HepG2 (cell line): Measurements from ENCODE around the gene TANGO6. TPM values are rescaled to one million over a fixed set of nuclear protein-coding genes. Genes with fewer than 3 reads are reported as not detected.

ENCODE experiments used
- ATAC-seq: fragments of 200-7000 bp; cut with Tn5 transposase; 3 replicates; pipeline ENCODE4 v1.9.1; 2020; ENCODE audit warnings: mild to moderate bottlenecking, moderate library complexity
- BruUV-seq: library from RNA; stranded (reverse); fragments of 400-500 nt; replicated peaks from 2 replicates; lab custom pipeline; 2021; lab: Mats Ljungman, UMichigan
- CTCF ChIA-PET: fragments of 300-600 bp; formaldehyde crosslinking; extraction: SDS; loops from one replicate; lab custom pipeline; 2021; ENCODE audit warnings: low total read pairs, inconsistent platforms, low intra/inter-chr PET ratio; lab: Yijun Ruan, JAX
- POLR2A ChIA-PET: fragments of 350-600 bp; sonication (Branson Sonifier 250); formaldehyde crosslinking; loops from one replicate; lab custom pipeline; 2020; ENCODE audit warnings: antibody characterized with exemption, inconsistent platforms; lab: Yijun Ruan, JAX
- DNase-seq: peaks from one replicate; pipeline ENCODE4 v3.0.0-alpha.2; 2015; ENCODE audit warnings: low spot score
- FAIRE-seq: peaks from 3 replicates; lab custom pipeline; 2011; peaks lifted over from hg19 to GRCh38; lab: Jason Lieb, UNC
- H2AFZ ChIP-seq: one replicate; pipeline ENCODE4 v1.6.1; 2011; ENCODE audit warnings: low read length, inconsistent platforms
- H3K27ac ChIP-seq: fragments of 300-600 bp; 3 replicates; pipeline ENCODE4 v1.8.0; 2011; ENCODE audit warnings: mixed run types, mild to moderate bottlenecking, mixed read lengths, low read length, inconsistent platforms; ENCODE audit not compliant: insufficient read depth; ENCODE audit errors: extremely low read length
- H3K27me3 ChIP-seq, 2 experiments: fragments of 200-600 bp in 1 of 2; 2 replicates in 1 of 2; 3 replicates in 1 of 2; pipeline versions ENCODE4 v1.6.0 to v1.8.0; 2011; ENCODE audit warnings: low read length in 2 of 2, mild to moderate bottlenecking in 2 of 2, moderate library complexity in 2 of 2, inconsistent platforms in 1 of 2; ENCODE audit not compliant: insufficient read depth in 2 of 2, control insufficient read depth in 1 of 2
- H3K36me3 ChIP-seq, 2 experiments: fragments of 200-600 bp in 1 of 2; replicated peaks in 1 of 2; 2 replicates in 1 of 2; 3 replicates in 1 of 2; pipeline versions ENCODE4 v1.5.1 to v1.8.0; 2011; ENCODE audit warnings: low read length in 2 of 2, inconsistent platforms in 1 of 2; ENCODE audit not compliant: insufficient read depth in 2 of 2, control insufficient read depth in 1 of 2
- H3K4me1 ChIP-seq: 2 replicates; pipeline ENCODE4 v1.5.1; 2012; ENCODE audit warnings: low read length, inconsistent platforms; ENCODE audit not compliant: insufficient read depth
- H3K4me2 ChIP-seq: 2 replicates; pipeline ENCODE4 v1.6.0; 2011; ENCODE audit warnings: low read depth, low read length, inconsistent platforms
- H3K4me3 ChIP-seq, 3 experiments: fragments of 200-600 bp in 1 of 3; sonication (generic), shearing (Covaris generic) in 1 of 3; replicated peaks in 1 of 3; 2 replicates each; pipeline ENCODE4 v1.5.1; 2011 to 2016; ENCODE audit warnings: low read length in 3 of 3, inconsistent platforms in 2 of 3, low read depth in 2 of 3, mild to moderate bottlenecking in 2 of 3, control low read depth in 1 of 3, mixed read lengths in 1 of 3; ENCODE audit not compliant: insufficient read depth in 1 of 3
- H3K79me2 ChIP-seq: one replicate; pipeline ENCODE4 v1.6.1; 2011; ENCODE audit warnings: low read length, inconsistent platforms; ENCODE audit not compliant: insufficient read depth
- H3K9ac ChIP-seq: 2 replicates; pipeline ENCODE4 v1.6.0; 2011; ENCODE audit warnings: mild to moderate bottlenecking, low read depth, low read length, inconsistent platforms; ENCODE audit not compliant: insufficient read depth
- H3K9me3 ChIP-seq: 2 replicates; pipeline ENCODE4 v1.5.1; 2012; ENCODE audit warnings: mild to moderate bottlenecking, low read length
- H4K20me1 ChIP-seq: 2 replicates; pipeline ENCODE4 v1.6.0; 2011; ENCODE audit warnings: inconsistent platforms, mild to moderate bottlenecking, low read length, moderate library complexity; ENCODE audit not compliant: insufficient read depth
- CHD2 ChIP-seq: IDR thresholded peaks from 2 replicates; pipeline ENCODE4 v1.6.1; 2011; ENCODE audit warnings: low read depth, low read length, improper control_type of control experiment
- HNF4A ChIP-seq: sonication (generic); formaldehyde crosslinking; IDR thresholded peaks from 2 replicates; pipeline ENCODE4 v1.4.0; 2020; ENCODE audit warnings: missing genetic modification reagents
- STAG1 ChIP-seq: sonication (generic); formaldehyde crosslinking; IDR thresholded peaks from 2 replicates; pipeline ENCODE4 v1.4.0; 2020; ENCODE audit warnings: missing genetic modification reagents
- ZNF432 ChIP-seq: sonication (generic); formaldehyde crosslinking; IDR thresholded peaks from 2 replicates; pipeline ENCODE4 v1.5.0; 2020; ENCODE audit warnings: missing genetic modification reagents, mild to moderate bottlenecking, borderline replicate concordance
- WGBS: methylation state at CpG from one replicate; pipeline ENCODE4 v1.1.6; 2017; ENCODE audit warnings: low lambda C conversion rate; 5-methylcytosine and 5-hydroxymethylcytosine counted together
- in situ Hi-C: cut with HindIII; loops from 2 replicates; pipeline ENCODE4 v1.10.0; 2017; ENCODE audit warnings: low pct_unique_long_range_greater_than_20kb; ENCODE audit not compliant: extremely low pct_ligation_motif_present
- intact Hi-C: fragments of 100-400 bp; cut with micrococcal nuclease; formaldehyde crosslinking; loops from one replicate; pipeline ENCODE4 v1.10.0; 2022; ENCODE audit not compliant: unreplicated experiment
- polyA plus RNA-seq, 8 experiments: library from polyadenylated mRNA; depleted of rRNA in 3 of 8; stranded (reverse) in 7 of 8; unstranded in 1 of 8; fragments of >200 nt; fragmentation: Illumina TruSeq in 4 of 8; extraction: Trizol in 4 of 8; gene quantifications; 2 replicates each; pipeline versions ENCODE4 v1.2.1 to v1.2.3, GENCODE V29; 2011 to 2016; ENCODE audit warnings: low read depth in 4 of 8, missing spikeins in 1 of 8, mixed read lengths in 1 of 8; ENCODE audit not compliant: insufficient read depth in 1 of 8
- total RNA-seq, 5 experiments: library from RNA; depleted of rRNA; stranded (reverse); fragments of >200 nt; fragmentation: Illumina TruSeq; extraction: Trizol; gene quantifications; 2 replicates each; pipeline ENCODE4 v1.2.3, GENCODE V29; 2016; ENCODE audit warnings: low read depth in 1 of 5
- TF ChIP-seq, protein P1 (sequence below): sonication (generic); formaldehyde crosslinking; IDR thresholded peaks from 2 replicates; pipeline ENCODE4 v1.4.0; 2020; ENCODE audit warnings: mild to moderate bottlenecking, missing genetic modification reagents, borderline replicate concordance

TANGO6 gene
- total and polyA plus RNA-seq, 2 of the 13 experiments (the other 11 are each of a cell fraction or from before 2014, with no cell fraction given), result 7.2 to 13.3 TPM

DNA sequence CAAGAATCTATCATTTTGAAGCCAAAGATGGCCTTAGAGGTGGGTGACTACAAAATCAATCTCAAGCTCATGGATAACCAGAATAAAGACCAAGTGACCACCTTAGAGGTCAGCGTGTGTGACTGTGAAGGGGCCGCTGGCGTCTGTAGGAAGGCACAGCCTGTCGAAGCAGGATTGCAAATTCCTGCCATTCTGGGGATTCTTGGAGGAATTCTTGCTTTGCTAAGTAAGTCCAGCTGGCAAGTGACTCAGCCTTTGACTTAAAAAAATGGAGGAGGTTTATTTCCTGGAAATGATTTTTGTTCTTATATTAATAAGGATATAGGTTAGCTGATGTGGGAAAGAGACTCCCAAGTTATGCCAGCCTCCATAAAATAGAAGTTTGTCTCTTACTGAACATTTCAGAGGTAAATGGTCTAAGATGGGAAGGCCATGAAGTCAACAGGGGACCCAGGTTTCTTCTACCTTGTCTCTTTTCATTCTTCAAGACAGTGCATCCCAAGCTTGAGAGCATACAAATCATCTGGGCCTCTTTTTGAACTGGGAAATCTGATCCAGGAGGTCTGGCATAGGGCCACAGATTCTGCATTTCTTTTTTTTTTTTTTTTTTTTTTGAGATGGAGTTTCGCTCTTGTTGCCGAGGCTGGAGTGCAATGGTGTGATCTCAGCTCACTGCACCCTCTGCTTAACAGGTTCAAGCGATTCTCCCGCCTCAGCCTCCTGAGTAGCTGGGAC lies 19.8 kb upstream of the TANGO6 start:
- no peak for DNase-seq
- Histone ChIP-seq H3K79me2 (no peaks in the 10 kb centered on the region), H3K27me3 (no peaks in the 10 kb centered on the region), H3K9ac (no peak overlapping the region), H3K4me1 (no peaks in the 10 kb centered on the region), H3K4me3 (no peak overlapping the region), H3K36me3 (no peaks in the 10 kb centered on the region), H3K27ac (no peak overlapping the region), H2AFZ (no peak overlapping the region), H3K9me3 (no peaks in the 10 kb centered on the region), H4K20me1 (no peaks in the 10 kb centered on the region), H3K4me2 (no peak overlapping the region)
- no peak for FAIRE-seq
- POLR2A ChIA-PET, result no interaction called here
- BruUV-seq, result no TSS peak
- CTCF ChIA-PET, result no interaction called here
- 94% methylated on average over 8 of the region's 8 CpGs for WGBS
- intact Hi-C loops, result no loop called here
- in situ Hi-C loops, result no loop called here
- no peak for TF ChIP-seq CHD2
- no peak for ATAC-seq

DNA sequence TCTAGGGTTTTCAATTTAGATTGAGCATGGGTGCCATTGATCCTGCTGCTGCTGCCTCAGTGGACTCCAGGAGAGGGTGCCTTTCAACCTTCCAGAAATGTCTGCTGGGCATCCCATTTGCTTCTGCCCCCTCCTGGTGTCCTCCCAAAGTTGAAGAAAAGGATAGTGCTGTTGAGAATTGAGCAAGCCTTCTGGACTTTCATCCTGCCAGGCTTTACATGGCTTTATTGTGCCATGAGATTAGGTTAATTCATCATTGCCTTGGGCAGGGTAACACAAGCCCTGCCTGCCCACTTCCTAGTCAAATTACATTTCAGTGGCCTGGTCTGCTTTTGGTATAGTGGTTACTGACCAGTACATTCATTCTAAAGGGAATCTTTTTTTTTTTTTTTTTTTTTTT lies 17.9 kb upstream of the TANGO6 start:
- Histone ChIP-seq H3K27me3 (no peaks in the 10 kb centered on the region), H3K27ac (no peak overlapping the region), H3K4me3 (no peak overlapping the region), H3K36me3 (no peaks in the 10 kb centered on the region), H3K4me2 (no peak overlapping the region), H2AFZ (no peak overlapping the region), H3K9me3 (no peaks in the 10 kb centered on the region), H4K20me1 (no peaks in the 10 kb centered on the region), H3K79me2 (no peaks in the 10 kb centered on the region), H3K9ac (no peak overlapping the region), H3K4me1 (no peaks in the 10 kb centered on the region)
- CTCF ChIA-PET, result no interaction called here
- FAIRE-seq, result no peak
- no peak for ATAC-seq
- TF ChIP-seq ZNF432 (CRISPR knock-in tag), result no peak
- TF ChIP-seq HNF4A (CRISPR knock-in tag), result 0 out of 2 replicates have a peak, but pooled peaks have one; percentile 6
- TF ChIP-seq, protein P1, sequence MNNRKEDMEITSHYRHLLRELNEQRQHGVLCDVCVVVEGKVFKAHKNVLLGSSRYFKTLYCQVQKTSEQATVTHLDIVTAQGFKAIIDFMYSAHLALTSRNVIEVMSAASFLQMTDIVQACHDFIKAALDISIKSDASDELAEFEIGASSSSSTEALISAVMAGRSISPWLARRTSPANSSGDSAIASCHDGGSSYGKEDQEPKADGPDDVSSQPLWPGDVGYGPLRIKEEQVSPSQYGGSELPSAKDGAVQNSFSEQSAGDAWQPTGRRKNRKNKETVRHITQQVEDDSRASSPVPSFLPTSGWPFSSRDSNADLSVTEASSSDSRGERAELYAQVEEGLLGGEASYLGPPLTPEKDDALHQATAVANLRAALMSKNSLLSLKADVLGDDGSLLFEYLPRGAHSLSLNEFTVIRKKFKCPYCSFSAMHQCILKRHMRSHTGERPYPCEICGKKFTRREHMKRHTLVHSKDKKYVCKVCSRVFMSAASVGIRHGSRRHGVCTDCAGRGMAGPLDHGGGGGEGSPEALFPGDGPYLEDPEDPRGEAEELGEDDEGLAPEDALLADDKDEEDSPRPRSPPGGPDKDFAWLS (CRISPR knock-in tag), result no peak
- peak; percentile 16; the same call in 1 of the 2 replicates for TF ChIP-seq STAG1
- intact Hi-C loops, result no loop called here
- BruUV-seq, result no TSS peak
- POLR2A ChIA-PET, result no interaction called here
- in situ Hi-C loops, result no loop called here
- peak; percentile 19 for DNase-seq
